Measurements from ENCODE around the gene MMP12. TPM values are rescaled to one million over a fixed set of nuclear protein-coding genes. Genes with fewer than 3 reads are reported as not detected.

The MMP12 gene
- total and polyA plus RNA-seq, 2 donors from 2014 or later = not detected

GRCh38 chr11:102891736-102892135 is 17.0 kb upstream of the MMP12 start:
- Histone ChIP-seq H3K36me3 (ENCODE audit: control insufficient read depth in 2 of 3, insufficient read depth in 3 of 3, low read length in 3 of 3) (no peaks in the 10 kb centered on the region), H3K9ac (ENCODE audit: low read length in 3 of 3) (no peak overlapping the region), H3K4me1 (ENCODE audit: control insufficient read depth in 2 of 3, insufficient read depth in 2 of 3, low read depth in 1 of 3, low read length in 3 of 3) (no peaks in the 10 kb centered on the region), H3K27ac (ENCODE audit: low read depth in 2 of 2, low read length in 2 of 2) (no peak overlapping the region), H3K27me3 (ENCODE audit: control insufficient read depth, insufficient read depth, low read length) (no peaks in the 10 kb centered on the region), H3K4me3 (ENCODE audit: low read length in 3 of 3) (no peak overlapping the region), H3K9me3 (ENCODE audit: control insufficient read depth in 2 of 3, insufficient read depth in 1 of 3, low read length in 3 of 3) (no peaks in the 10 kb centered on the region)
- TF ChIP-seq CTCF (IDR thresholded peaks at IDR 0.05; ENCODE audit: borderline replicate concordance, extremely low read depth, insufficient read depth) = no peak
- intact Hi-C loops (cut with DNase I) = no loop called here
- no peak for DNase-seq
- no peak for FAIRE-seq

- no peak overlapping the region for H3K4me3 ChIP-seq (ENCODE audit: low read length in 3 of 3)
- intact Hi-C loops (cut with DNase I) = no loop called here
- H3K4me1 ChIP-seq (ENCODE audit: control insufficient read depth in 2 of 3, insufficient read depth in 2 of 3, low read depth in 1 of 3, low read length in 3 of 3) = no peaks in the 10 kb centered on the region
- H3K9ac ChIP-seq (ENCODE audit: low read length in 3 of 3) = no peak overlapping the region
- FAIRE-seq = no peak
- no peaks in the 10 kb centered on the region for H3K36me3 ChIP-seq (ENCODE audit: control insufficient read depth in 2 of 3, insufficient read depth in 3 of 3, low read length in 3 of 3)
- no peaks in the 10 kb centered on the region for H3K9me3 ChIP-seq (ENCODE audit: control insufficient read depth in 2 of 3, insufficient read depth in 1 of 3, low read length in 3 of 3)
- H3K27me3 ChIP-seq (ENCODE audit: control insufficient read depth, insufficient read depth, low read length) = no peaks in the 10 kb centered on the region
- no peak for DNase-seq
- H3K27ac ChIP-seq (ENCODE audit: low read depth in 2 of 2, low read length in 2 of 2) = no peak overlapping the region
- no peak for TF ChIP-seq CTCF (IDR thresholded peaks at IDR 0.05; ENCODE audit: borderline replicate concordance, extremely low read depth, insufficient read depth)
These were observed 12.2 kb upstream of the MMP12 start for GRCh38 chr11:102886999-102887398.

GRCh38 chr11:102883141-102883540 is 8.4 kb upstream of the MMP12 start:
- H3K27ac ChIP-seq (ENCODE audit: low read depth in 2 of 2, low read length in 2 of 2) = no peak overlapping the region
- no peaks in the 10 kb centered on the region for H3K4me1 ChIP-seq (ENCODE audit: control insufficient read depth in 2 of 3, insufficient read depth in 2 of 3, low read depth in 1 of 3, low read length in 3 of 3)
- intact Hi-C loops (cut with DNase I) = no loop called here
- DNase-seq = no peak
- FAIRE-seq = no peak
- no peaks in the 10 kb centered on the region for H3K36me3 ChIP-seq (ENCODE audit: control insufficient read depth in 2 of 3, insufficient read depth in 3 of 3, low read length in 3 of 3)
- no peak for TF ChIP-seq CTCF (IDR thresholded peaks at IDR 0.05; ENCODE audit: borderline replicate concordance, extremely low read depth, insufficient read depth)
- H3K9ac ChIP-seq (ENCODE audit: low read length in 3 of 3) = no peak overlapping the region
- no peaks in the 10 kb centered on the region for H3K27me3 ChIP-seq (ENCODE audit: control insufficient read depth, insufficient read depth, low read length)
- no peak overlapping the region for H3K4me3 ChIP-seq (ENCODE audit: low read length in 3 of 3)
- no peaks in the 10 kb centered on the region for H3K9me3 ChIP-seq (ENCODE audit: control insufficient read depth in 2 of 3, insufficient read depth in 1 of 3, low read length in 3 of 3)

DNA sequence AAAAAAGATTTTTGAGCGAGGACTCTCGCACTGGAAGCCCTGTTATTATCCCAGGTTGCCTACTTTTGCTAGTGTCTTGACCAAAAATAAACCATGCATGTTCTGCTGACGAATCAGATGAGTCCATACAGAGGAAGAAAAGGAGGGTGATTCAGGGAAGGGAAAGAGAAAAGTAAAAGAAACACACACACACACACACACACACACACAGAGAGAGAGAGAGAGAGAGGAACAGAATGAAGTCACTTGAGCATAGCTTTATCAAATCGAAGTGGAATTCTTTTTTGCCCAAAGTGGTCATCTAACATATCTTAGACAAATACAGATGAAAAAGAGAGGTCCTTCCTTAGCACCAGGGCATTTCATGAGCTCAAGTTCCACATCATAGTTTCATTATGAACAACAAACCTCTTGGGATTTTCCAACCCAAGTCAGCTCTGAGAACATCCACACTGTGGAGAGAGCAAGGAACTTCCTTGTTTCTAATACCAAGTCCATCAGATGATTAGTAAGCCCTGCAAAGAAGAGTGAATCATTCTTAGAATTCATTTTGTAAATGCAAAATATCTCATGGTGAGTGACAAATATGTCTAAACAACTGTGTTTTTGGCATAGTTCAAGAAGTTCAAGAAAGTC is 7.7 kb upstream of the MMP12 start:
- Histone ChIP-seq H3K36me3 (ENCODE audit: control insufficient read depth in 2 of 3, insufficient read depth in 3 of 3, low read length in 3 of 3) (no peaks in the 10 kb centered on the region), H3K4me3 (ENCODE audit: low read length in 3 of 3) (no peak overlapping the region), H3K4me1 (ENCODE audit: control insufficient read depth in 2 of 3, insufficient read depth in 2 of 3, low read depth in 1 of 3, low read length in 3 of 3) (no peaks in the 10 kb centered on the region), H3K27me3 (ENCODE audit: control insufficient read depth, insufficient read depth, low read length) (no peaks in the 10 kb centered on the region), H3K9me3 (ENCODE audit: control insufficient read depth in 2 of 3, insufficient read depth in 1 of 3, low read length in 3 of 3) (no peaks in the 10 kb centered on the region), H3K27ac (ENCODE audit: low read depth in 2 of 2, low read length in 2 of 2) (no peak overlapping the region), H3K9ac (ENCODE audit: low read length in 3 of 3) (no peak overlapping the region)
- intact Hi-C loops (cut with DNase I) = no loop called here
- TF ChIP-seq CTCF (IDR thresholded peaks at IDR 0.05; ENCODE audit: borderline replicate concordance, extremely low read depth, insufficient read depth) = no peak
- no peak for DNase-seq
- FAIRE-seq = no peak
